ENCODE measurements around the gene SPNS2.

SPNS2 gene

DNA sequence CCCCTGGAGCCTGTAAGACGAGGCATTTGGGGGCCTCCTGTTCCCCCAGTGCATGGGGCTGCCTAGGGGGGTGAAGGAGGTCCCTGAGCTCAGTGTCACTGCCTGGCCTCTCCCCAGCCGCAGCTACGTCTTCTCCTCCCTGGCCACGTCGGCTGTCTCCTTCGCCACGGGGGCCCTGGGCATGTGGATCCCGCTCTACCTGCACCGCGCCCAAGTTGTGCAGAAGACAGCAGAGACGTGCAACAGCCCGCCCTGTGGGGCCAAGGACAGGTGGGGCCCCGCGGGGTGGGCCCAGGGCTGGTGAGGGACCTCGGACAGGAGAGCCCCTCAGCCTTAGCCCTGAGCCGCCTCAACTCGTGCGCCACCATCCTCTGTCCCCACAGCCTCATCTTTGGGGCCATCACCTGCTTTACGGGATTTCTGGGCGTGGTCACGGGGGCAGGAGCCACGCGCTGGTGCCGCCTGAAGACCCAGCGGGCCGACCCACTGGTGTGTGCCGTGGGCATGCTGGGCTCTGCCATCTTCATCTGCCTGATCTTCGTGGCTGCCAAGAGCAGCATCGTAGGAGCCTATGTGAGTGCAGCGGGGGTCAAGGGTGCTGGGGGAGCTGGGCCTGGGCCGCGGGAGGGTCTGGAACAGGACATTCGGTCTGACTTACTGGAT lies 34.3 kb downstream of the SPNS2 start:
- TF ChIP-seq, protein P1, sequence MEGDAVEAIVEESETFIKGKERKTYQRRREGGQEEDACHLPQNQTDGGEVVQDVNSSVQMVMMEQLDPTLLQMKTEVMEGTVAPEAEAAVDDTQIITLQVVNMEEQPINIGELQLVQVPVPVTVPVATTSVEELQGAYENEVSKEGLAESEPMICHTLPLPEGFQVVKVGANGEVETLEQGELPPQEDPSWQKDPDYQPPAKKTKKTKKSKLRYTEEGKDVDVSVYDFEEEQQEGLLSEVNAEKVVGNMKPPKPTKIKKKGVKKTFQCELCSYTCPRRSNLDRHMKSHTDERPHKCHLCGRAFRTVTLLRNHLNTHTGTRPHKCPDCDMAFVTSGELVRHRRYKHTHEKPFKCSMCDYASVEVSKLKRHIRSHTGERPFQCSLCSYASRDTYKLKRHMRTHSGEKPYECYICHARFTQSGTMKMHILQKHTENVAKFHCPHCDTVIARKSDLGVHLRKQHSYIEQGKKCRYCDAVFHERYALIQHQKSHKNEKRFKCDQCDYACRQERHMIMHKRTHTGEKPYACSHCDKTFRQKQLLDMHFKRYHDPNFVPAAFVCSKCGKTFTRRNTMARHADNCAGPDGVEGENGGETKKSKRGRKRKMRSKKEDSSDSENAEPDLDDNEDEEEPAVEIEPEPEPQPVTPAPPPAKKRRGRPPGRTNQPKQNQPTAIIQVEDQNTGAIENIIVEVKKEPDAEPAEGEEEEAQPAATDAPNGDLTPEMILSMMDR (IDR thresholded peaks at IDR 0.05; ENCODE audit: low read depth, low read length), result no peak
- H3K36me3 ChIP-seq, result peaks cover 10% of the 10 kb centered on the region; the same call in 1 of the 2 replicates
- no peaks in the 10 kb centered on the region for H3K9me3 ChIP-seq (ENCODE audit: severe bottlenecking)
- no peak overlapping the region for H3K27ac ChIP-seq
- DNase-seq, result no peak
- no peak overlapping the region for H3K4me3 ChIP-seq (ENCODE audit: low read depth, low read length)
- H3K27me3 ChIP-seq (ENCODE audit: insufficient read depth, low read depth, severe bottlenecking), result no peaks in the 10 kb centered on the region

DNA sequence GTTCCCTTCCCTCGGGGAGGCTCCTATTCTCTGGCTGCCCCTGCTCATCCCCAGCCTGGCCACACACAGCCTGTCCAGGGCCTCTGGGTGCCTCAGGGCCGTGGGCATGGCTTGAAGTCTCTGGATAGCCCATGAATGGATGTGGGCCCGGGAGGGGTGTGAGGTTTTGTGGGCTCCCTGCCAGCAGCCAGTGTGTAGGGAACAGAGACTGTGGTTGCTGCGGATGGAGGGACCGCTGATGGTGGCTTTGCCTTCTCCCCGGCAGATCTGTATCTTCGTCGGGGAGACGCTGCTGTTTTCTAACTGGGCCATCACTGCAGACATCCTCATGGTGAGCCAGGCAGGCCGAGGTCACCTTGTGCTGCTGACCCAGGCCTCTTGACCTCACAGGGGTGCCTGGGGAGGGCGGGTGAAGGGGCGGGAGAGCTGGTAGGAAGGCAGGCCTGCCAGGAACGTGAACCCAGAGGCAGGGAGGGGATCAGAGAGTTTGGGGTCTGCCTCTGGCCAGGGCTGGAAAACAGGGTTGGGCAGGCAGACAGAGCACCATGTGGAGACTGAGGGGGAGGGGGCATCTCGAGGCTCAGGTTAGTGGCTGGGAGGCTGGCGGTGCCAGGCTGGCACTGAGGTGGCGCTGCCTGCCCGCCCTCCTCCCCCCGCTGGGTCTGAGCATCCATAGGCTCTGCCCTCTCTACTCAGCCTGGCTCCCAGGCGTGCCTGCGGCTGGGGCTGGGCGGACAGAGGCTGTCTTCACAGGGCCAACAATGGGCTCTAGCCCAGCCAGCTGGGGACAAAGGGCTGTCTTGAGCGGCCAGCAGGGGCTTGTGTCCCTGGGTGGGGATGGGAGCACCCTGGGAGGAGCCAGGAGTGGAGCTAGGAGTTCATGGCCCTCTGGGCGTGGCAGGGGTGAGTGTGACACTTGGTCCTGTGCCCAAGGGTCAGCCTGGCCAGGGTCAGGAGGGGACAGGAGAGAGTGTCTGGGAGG lies 35.1 kb downstream of the SPNS2 start:
- no peak overlapping the region for H3K4me3 ChIP-seq (ENCODE audit: low read depth, low read length)
- no peak for DNase-seq
- H3K27me3 ChIP-seq (ENCODE audit: insufficient read depth, low read depth, severe bottlenecking), result no peaks in the 10 kb centered on the region
- TF ChIP-seq, protein P1 (IDR thresholded peaks at IDR 0.05; ENCODE audit: low read depth, low read length), result no peak
- no peaks in the 10 kb centered on the region for H3K9me3 ChIP-seq (ENCODE audit: severe bottlenecking)
- no peak overlapping the region for H3K27ac ChIP-seq
- peaks cover 12% of the 10 kb centered on the region; the same call in 1 of the 2 replicates for H3K36me3 ChIP-seq

DNA sequence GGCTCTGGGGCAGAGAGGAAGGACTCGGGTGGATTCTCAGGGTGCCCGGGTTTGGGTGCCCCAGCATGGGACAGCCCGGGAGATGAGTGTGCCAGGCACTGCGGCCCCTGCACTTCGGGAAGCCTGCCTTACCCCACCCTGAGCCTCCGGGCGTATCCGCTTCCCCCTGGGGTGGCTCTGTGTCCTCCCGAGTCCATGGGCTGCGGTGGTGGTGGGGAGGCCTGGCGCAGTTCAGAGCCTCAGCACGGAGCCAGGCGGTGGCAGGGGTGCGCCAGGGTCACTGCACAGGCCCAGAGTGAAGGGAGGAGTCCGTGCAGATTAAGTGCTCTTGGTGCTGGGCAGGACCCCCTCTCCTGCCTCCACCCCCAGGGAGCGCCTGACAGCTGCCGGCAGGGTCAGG lies 35.8 kb downstream of the SPNS2 start:
- H3K27me3 ChIP-seq (ENCODE audit: insufficient read depth, low read depth, severe bottlenecking), result no peaks in the 10 kb centered on the region
- H3K27ac ChIP-seq, result no peak overlapping the region
- peaks cover 19% of the 10 kb centered on the region for H3K36me3 ChIP-seq
- TF ChIP-seq, protein P1 (IDR thresholded peaks at IDR 0.05; ENCODE audit: low read depth, low read length), result no peak
- H3K9me3 ChIP-seq (ENCODE audit: severe bottlenecking), result no peaks in the 10 kb centered on the region
- DNase-seq, result no peak
- H3K4me3 ChIP-seq (ENCODE audit: low read depth, low read length), result no peak overlapping the region

DNA sequence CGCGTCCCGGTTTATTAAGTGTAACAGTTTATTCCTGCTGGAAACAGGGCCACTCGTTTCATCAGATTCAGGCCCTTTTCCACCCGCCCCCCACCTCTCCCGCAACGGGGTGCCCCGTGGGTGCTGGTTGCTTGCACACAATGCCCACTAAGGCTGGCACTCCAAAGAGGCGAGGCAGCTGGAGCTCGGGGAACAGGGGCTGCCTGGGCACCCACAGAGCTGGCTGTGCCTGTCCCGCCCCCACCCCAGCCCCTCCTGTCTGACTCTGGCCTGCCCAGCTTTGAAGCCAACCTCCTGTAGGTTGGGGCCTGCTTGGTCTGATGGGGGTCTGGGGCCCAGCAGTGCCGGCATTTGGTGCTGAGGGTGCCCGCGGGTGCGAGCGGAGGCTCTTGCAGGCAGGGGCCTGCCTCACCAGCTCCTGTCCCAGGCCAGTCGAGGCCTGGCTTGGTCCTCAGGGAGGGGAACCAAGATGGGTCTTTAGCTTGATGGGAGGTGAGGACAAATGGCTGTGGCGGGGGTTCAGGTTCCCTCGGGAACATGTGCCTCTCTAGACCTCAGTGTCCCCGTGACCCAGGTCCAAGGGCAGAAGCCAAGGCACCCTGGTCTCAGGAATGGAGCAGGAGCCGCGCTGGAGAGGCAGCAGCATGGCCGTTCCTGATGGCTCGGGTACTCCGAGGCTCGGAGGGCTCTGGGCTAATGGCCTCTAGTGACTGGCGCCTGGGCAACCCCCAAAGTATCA lies 36.4 kb downstream of the SPNS2 start:
- H3K27ac ChIP-seq, result no peak overlapping the region
- no peak overlapping the region for H3K4me3 ChIP-seq (ENCODE audit: low read depth, low read length)
- H3K9me3 ChIP-seq (ENCODE audit: severe bottlenecking), result no peaks in the 10 kb centered on the region
- peaks cover 20% of the 10 kb centered on the region for H3K36me3 ChIP-seq
- TF ChIP-seq, protein P1 (IDR thresholded peaks at IDR 0.05; ENCODE audit: low read depth, low read length), result no peak
- DNase-seq, result no peak
- H3K27me3 ChIP-seq (ENCODE audit: insufficient read depth, low read depth, severe bottlenecking), result no peaks in the 10 kb centered on the region

DNA sequence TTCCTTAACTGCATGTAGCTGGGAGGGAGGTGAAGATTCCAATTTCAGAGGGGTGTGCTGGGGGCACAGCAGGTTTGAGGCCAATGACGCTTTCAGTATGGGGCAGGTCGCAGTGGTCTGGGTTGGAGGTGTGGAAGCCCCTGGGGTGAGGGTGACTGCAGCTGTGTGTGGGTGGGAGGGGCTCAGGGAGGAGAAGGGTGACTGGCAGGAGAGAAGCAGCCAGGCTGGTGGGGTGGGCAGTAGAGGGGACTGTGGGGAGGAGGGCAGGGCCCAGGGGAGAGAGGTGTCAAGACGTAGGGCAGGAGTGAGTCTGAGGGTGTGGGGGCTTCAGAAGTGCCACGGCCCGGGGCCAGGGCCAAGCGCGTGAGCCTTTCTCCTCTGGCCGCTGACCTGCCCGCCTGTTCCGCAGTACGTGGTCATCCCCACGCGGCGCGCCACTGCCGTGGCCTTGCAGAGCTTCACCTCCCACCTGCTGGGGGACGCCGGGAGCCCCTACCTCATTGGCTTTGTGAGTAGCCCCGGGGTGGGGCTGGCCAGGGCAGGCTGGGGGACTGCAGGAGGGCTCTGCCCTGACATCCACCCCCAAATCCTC lies 37.1 kb downstream of the SPNS2 start:
- Histone ChIP-seq H3K27ac (no peak overlapping the region), H3K36me3 (peaks cover 20% of the 10 kb centered on the region), H3K4me3 (ENCODE audit: low read depth, low read length) (no peak overlapping the region), H3K9me3 (ENCODE audit: severe bottlenecking) (no peaks in the 10 kb centered on the region), H3K27me3 (ENCODE audit: insufficient read depth, low read depth, severe bottlenecking) (no peaks in the 10 kb centered on the region)
- DNase-seq, result no peak
- TF ChIP-seq, protein P1 (IDR thresholded peaks at IDR 0.05; ENCODE audit: low read depth, low read length), result no peak
